HepG2 (cell line): Measurements from ENCODE around the gene GPN1. TPM values are rescaled to one million over a fixed set of nuclear protein-coding genes. Genes with fewer than 3 reads are reported as not detected.
A peak's percentile ranks its signal among the peaks of the same experiment; 100 is the strongest.

Experiments
- ARNT ChIP-seq: fragments of 450-650 bp; IDR thresholded peaks from 2 replicates; pipeline ENCODE4 v1.6.1; 2017
- ERF ChIP-seq: IDR thresholded peaks from 2 replicates; pipeline ENCODE4 v1.6.1; 2018; ENCODE audit warnings: missing biosample characterization, missing genetic modification reagents
- HDAC1 ChIP-seq: sonication (generic); formaldehyde crosslinking; IDR thresholded peaks from 2 replicates; pipeline ENCODE4 v1.5.1; 2020; ENCODE audit warnings: mild to moderate bottlenecking, missing genetic modification reagents
- IRF1 ChIP-seq: sonication (generic); formaldehyde crosslinking; IDR thresholded peaks from 2 replicates; pipeline ENCODE4 v1.4.0; 2020; ENCODE audit warnings: low read depth, mild to moderate bottlenecking, missing genetic modification reagents
- MAZ ChIP-seq, 2 experiments: sonication (generic) in 1 of 2; formaldehyde crosslinking in 1 of 2; IDR thresholded peaks; 2 replicates each; pipeline versions ENCODE4 v1.5.0 to v1.6.1; 2012 to 2020; ENCODE audit warnings: low read depth in 2 of 2, mild to moderate bottlenecking in 2 of 2, borderline replicate concordance in 1 of 2, improper control_type of control experiment in 1 of 2, low read length in 1 of 2, missing genetic modification reagents in 1 of 2, moderate library complexity in 1 of 2
- NR0B2 ChIP-seq: sonication (generic); formaldehyde crosslinking; IDR thresholded peaks from 2 replicates; pipeline ENCODE4 v1.4.0; 2020; ENCODE audit warnings: mild to moderate bottlenecking, missing genetic modification reagents
- NR2F6 ChIP-seq, 2 experiments: IDR thresholded peaks; 2 replicates each; pipeline ENCODE4 v1.6.1; 2016; ENCODE audit warnings: antibody characterized with exemption in 1 of 2, mild to moderate bottlenecking in 1 of 2
- SNAPC4 ChIP-seq: sonication (generic); formaldehyde crosslinking; IDR thresholded peaks from 2 replicates; pipeline ENCODE4 v1.4.0; 2020; ENCODE audit warnings: mild to moderate bottlenecking, missing genetic modification reagents
- YY1 ChIP-seq: IDR thresholded peaks from 2 replicates; pipeline ENCODE4 v1.6.1; 2011; ENCODE audit warnings: low read length, low read depth, moderate library complexity, mild to moderate bottlenecking; ENCODE audit not compliant: insufficient read depth, insufficient replicate concordance
- ZBTB43 ChIP-seq: sonication (generic); formaldehyde crosslinking; conservative IDR thresholded peaks from 2 replicates; pipeline ENCODE4 v1.4.0; 2020; ENCODE audit warnings: missing genetic modification reagents
- ZNF275 ChIP-seq: sonication (generic); formaldehyde crosslinking; IDR thresholded peaks from 2 replicates; pipeline ENCODE4 v1.8.0; 2022; ENCODE audit warnings: missing genetic modification reagents, mild to moderate bottlenecking, inconsistent platforms, borderline replicate concordance
- ZNF546 ChIP-seq: sonication (generic); formaldehyde crosslinking; conservative IDR thresholded peaks from 2 replicates; pipeline ENCODE4 v1.8.1; 2023; ENCODE audit warnings: mild to moderate bottlenecking, missing genetic modification reagents
- ZNF781 ChIP-seq: sonication (generic); formaldehyde crosslinking; IDR thresholded peaks from 2 replicates; pipeline ENCODE4 v1.5.1; 2020; ENCODE audit warnings: borderline replicate concordance, mild to moderate bottlenecking, missing genetic modification reagents; ENCODE audit errors: not compliant biosample characterization
- ZNF788 ChIP-seq: sonication (generic); formaldehyde crosslinking; IDR thresholded peaks from 2 replicates; pipeline ENCODE4 v1.5.0; 2020; ENCODE audit warnings: mild to moderate bottlenecking, missing genetic modification reagents, borderline replicate concordance
- ZSCAN29 ChIP-seq: sonication (generic); formaldehyde crosslinking; conservative IDR thresholded peaks from 2 replicates; pipeline ENCODE4 v1.4.0; 2020; ENCODE audit warnings: mild to moderate bottlenecking, missing genetic modification reagents
- polyA plus RNA-seq, 8 experiments: library from polyadenylated mRNA; depleted of rRNA in 3 of 8; stranded (reverse) in 7 of 8; unstranded in 1 of 8; fragments of >200 nt; fragmentation: Illumina TruSeq in 4 of 8; extraction: Trizol in 4 of 8; gene quantifications; 2 replicates each; pipeline versions ENCODE4 v1.2.1 to v1.2.3, GENCODE V29; 2011 to 2016; ENCODE audit warnings: low read depth in 4 of 8, missing spikeins in 1 of 8, mixed read lengths in 1 of 8; ENCODE audit not compliant: insufficient read depth in 1 of 8
- total RNA-seq, 5 experiments: library from RNA; depleted of rRNA; stranded (reverse); fragments of >200 nt; fragmentation: Illumina TruSeq; extraction: Trizol; gene quantifications; 2 replicates each; pipeline ENCODE4 v1.2.3, GENCODE V29; 2016; ENCODE audit warnings: low read depth in 1 of 5
- TF ChIP-seq, protein P1 (sequence below): IDR thresholded peaks from 2 replicates; pipeline ENCODE4 v1.6.1; 2016; ENCODE audit warnings: control low read depth

The GPN1 gene
- total and polyA plus RNA-seq, 2 of the 13 experiments (the other 11 are each of a cell fraction or from before 2014, with no cell fraction given), result 54.5 to 62.7 TPM

DNA sequence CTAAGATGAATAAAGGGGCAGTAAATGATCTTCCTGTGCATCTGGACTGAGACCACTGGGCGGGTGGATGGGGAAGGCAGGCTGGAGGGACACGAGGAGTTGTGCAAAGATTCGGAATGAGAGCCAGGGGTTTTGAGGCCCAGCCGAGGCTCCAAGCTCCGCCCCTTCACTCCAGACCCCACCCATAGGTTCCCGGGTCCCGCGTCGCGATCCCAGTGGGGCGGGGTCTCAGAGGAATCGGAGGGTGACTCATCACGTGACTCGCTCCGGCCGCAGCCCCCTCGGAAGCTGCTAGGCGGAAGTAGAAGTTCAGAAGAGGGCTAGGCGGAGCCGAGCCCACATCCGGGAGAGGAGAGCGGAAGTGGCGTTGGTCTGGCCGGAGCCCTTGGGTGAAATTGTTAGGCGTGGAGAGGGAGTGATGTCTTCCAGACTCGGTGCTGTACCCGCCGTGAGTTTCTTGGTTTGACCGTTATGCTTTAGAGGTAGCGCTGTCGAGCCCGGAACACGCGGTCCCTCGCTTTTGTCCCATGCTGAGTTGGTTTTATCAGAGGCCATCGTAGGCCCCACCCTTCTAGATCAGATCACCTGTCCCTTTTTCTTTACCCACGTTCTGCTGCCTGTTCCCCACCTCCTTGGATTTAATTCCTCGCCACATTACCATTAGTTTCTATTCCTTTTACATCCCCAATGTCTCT lies 46.0 kb upstream of the GPN1 start, which contains the start of gene ZNF512 (continued):
- TF ChIP-seq ARNT (no peak), NR0B2 (CRISPR knock-in tag) (peak; percentile 62; the same call in 1 of the 2 replicates), ZNF781 (CRISPR knock-in tag) (peak; percentile 48), NR2F6 (IDR thresholded peaks at IDR 0.05) (no peak), NR2F6 (CRISPR knock-in tag; IDR thresholded peaks at IDR 0.05) (peak; percentile 28; the same call in 1 of the 2 replicates), MAZ (IDR thresholded peaks at IDR 0.05; ENCODE audit: borderline replicate concordance, low read depth, low read length) (peak; percentile 65), MAZ (CRISPR knock-in tag; IDR thresholded peaks at IDR 0.05; ENCODE audit: low read depth) (peak; percentile 79), IRF1 (no peak), ZBTB43 (CRISPR knock-in tag) (peak; percentile 40; the same call in 1 of the 2 replicates), ZNF546 (CRISPR knock-in tag) (peak; percentile 59; the same call in 1 of the 2 replicates), ZNF788 (peak; percentile 84; the same call in 1 of the 2 replicates), HDAC1 (0 out of 2 replicates have a peak, but pooled peaks have one; percentile 31), YY1 (peak; percentile 49), SNAPC4 (peak; percentile 84), ZNF275 (CRISPR knock-in tag) (peak; percentile 96), ZSCAN29 (no peak), ERF (CRISPR knock-in tag) (peak; percentile 74)
- TF ChIP-seq, protein P1, sequence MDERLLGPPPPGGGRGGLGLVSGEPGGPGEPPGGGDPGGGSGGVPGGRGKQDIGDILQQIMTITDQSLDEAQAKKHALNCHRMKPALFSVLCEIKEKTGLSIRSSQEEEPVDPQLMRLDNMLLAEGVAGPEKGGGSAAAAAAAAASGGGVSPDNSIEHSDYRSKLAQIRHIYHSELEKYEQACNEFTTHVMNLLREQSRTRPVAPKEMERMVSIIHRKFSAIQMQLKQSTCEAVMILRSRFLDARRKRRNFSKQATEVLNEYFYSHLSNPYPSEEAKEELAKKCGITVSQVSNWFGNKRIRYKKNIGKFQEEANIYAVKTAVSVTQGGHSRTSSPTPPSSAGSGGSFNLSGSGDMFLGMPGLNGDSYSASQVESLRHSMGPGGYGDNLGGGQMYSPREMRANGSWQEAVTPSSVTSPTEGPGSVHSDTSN (CRISPR knock-in tag), result no peak
